HG02610 (cell line): ENCODE measurements around the gene SPG11.
"Not testable (repeated sequence)": the region's sequence is repeated elsewhere in the genome, so short reads cannot be mapped to it uniquely, and the experiment has no call there.

ENCODE experiments used
- ATAC-seq: cut with Tn5 transposase; IDR thresholded peaks from one replicate; pipeline ENCODE4 v1.9.1; 2021; ENCODE audit warnings: mild to moderate bottlenecking, moderate library complexity; ENCODE audit not compliant: unreplicated experiment

The SPG11 gene

GRCh38 chr15:44663410-44664308 is at the start of gene SPG11:
TSS of gene SPG11 (minus strand) at chr15:44663662. CDS start at chr15:44663647, 15 bp downstream.
- ATAC-seq, result peak; percentile 78

- ATAC-seq, result no peak
These were observed 49.0 kb upstream of the SPG11 start for GRCh38 chr15:44712346-44713005.

GRCh38 chr15:44711743-44712345 is 48.4 kb upstream of the SPG11 start:
- peak; percentile 12 for ATAC-seq

GRCh38 chr15:44711096-44711742 is 47.8 kb upstream of the SPG11 start, which contains the start of the genes B2M and PATL2:
TSS of gene B2M (plus strand) at chr15:44711517. CDS start at chr15:44711547, 30 bp downstream.
TSS of gene PATL2 (minus strand) at chr15:44711323. CDS start at chr15:44676490, 34,833 bp downstream.
- peak; percentile 82 for ATAC-seq

GRCh38 chr15:44710236-44711095 is 47.0 kb upstream of the SPG11 start:
- peak; percentile 27 for ATAC-seq

GRCh38 chr15:44706946-44707636 is 43.6 kb upstream of the SPG11 start:
- no peak for ATAC-seq

GRCh38 chr15:44706401-44706800 is 42.9 kb upstream of the SPG11 start:
- no peak for ATAC-seq

GRCh38 chr15:44705986-44706385 is 42.5 kb upstream of the SPG11 start:
- no peak for ATAC-seq

GRCh38 chr15:44700676-44701075 is 37.2 kb upstream of the SPG11 start:
- ATAC-seq, result not testable (repeated sequence)

GRCh38 chr15:44698641-44699040 is 35.2 kb upstream of the SPG11 start:
- ATAC-seq, result no peak

GRCh38 chr15:44697014-44697413 is 33.6 kb upstream of the SPG11 start:
- no peak for ATAC-seq

GRCh38 chr15:44695294-44695693 is 31.8 kb upstream of the SPG11 start:
- no peak for ATAC-seq

GRCh38 chr15:44694416-44694815 is 31.0 kb upstream of the SPG11 start:
- no peak for ATAC-seq

- no peak for ATAC-seq
These were observed 29.2 kb upstream of the SPG11 start for GRCh38 chr15:44692659-44693058.

GRCh38 chr15:44690245-44690644 is 26.8 kb upstream of the SPG11 start:
- not testable (repeated sequence) for ATAC-seq

- not testable (repeated sequence) for ATAC-seq
These were observed 25.9 kb upstream of the SPG11 start for GRCh38 chr15:44689318-44689717.

GRCh38 chr15:44682809-44683682 is 19.6 kb upstream of the SPG11 start:
- not testable (repeated sequence) for ATAC-seq

GRCh38 chr15:44682211-44682610 is 18.7 kb upstream of the SPG11 start:
- ATAC-seq, result no peak
